NCI-H748 (cell line): ENCODE measurements around the gene FANCE.

Experiments used
- DNase-seq: peaks from one replicate; lab custom pipeline; 2025; ENCODE audit not compliant: unreplicated experiment; lab: John Stamatoyannopoulos, UW

FANCE gene

DNA sequence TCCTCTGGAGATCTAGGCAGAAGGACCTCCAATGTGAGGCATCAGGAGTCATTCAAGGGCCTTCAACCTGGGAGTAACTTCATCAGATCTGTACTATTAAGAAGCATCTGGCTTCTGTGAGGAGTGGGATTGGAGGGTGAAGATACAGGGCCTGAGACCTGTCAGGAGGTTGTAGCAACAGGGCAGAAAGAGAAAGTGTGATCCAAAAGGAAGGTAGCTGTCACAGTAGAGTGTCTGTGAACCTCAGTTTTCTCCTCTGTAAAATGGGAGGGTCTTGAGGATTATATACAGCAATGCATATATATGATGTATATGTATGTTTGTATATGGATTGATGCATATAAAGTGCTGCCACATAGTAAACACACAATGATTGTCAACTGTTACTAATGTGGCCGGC lies 13.5 kb downstream of the FANCE start:
- no peak for DNase-seq

DNA sequence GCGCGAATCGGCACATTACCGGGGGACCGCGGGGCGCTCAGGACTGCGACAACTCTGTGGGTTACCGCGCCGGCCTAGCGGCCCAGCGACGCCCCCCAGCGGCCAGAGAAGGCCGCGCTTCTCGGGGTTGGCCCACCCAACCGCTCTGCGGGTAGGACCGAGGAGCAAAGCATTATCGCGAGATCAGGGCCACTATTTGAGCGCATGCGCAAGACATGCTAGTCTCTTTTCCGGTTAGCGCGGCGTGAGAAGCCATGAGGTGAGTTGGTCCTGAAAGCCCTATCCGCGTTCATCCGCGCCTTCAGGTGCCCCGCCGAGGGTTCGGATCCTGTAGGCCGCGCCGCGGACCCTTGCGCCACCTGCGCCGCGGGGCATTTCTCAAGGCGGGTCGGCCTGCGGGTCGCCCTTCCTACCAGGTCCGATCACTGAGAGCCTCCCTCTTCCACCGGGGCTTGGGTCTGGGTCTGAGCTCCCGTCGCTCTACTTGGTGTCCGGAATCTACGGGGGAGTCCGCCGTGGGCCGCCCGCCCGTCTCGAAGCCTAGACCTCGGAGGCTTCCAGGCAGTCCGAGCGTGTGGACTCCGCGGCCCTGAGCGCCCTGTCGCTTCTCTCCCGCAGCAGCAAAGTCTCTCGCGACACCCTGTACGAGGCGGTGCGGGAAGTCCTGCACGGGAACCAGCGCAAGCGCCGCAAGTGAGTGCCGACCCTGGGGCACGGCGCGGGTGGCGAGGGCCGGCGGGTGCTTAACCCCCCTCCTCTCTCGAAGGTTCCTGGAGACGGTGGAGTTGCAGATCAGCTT lies 16.2 kb downstream of the FANCE start, which contains the start of gene RPL10A:
Gene RPL10A, plus strand, starts transcription at position 221 of the 799 bp plus-strand sequence. Its CDS starts 34 bp downstream, at position 255.
- peak; percentile 98 for DNase-seq

GRCh38 chr6:35468980-35469750 lies 17.0 kb downstream of the FANCE start:
- DNase-seq = peak; percentile 80

GRCh38 chr6:35469751-35470662 lies 17.9 kb downstream of the FANCE start:
- no peak for DNase-seq

DNA sequence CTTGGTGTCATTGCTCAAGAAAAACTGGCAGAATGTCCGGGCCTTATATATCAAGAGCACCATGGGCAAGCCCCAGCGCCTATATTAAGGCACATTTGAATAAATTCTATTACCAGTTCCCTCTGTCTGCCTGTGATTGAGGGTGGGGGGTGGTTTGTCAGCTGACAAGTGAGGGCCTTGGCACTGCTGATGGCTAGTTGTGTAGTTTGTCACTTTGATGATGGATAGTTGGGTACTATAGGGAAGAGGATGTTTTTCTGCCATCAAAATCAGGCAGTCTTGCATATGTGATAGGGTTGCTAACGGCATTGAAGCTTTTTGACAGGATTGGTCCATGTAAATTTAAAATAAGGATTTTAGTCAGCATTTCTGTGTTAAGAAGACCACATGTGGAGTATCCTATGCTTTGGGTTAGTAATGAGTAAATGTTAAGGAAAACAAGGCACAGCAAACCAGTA lies 18.6 kb downstream of the FANCE start:
- DNase-seq = no peak

- DNase-seq = no peak
Observed at GRCh38 chr6:35471836-35472345, 19.8 kb downstream of the FANCE start.

GRCh38 chr6:35473075-35473849 lies 21.1 kb downstream of the FANCE start:
- DNase-seq = no peak

GRCh38 chr6:35473850-35474130 lies 21.7 kb downstream of the FANCE start:
- no peak for DNase-seq

GRCh38 chr6:35474131-35474941 lies 22.2 kb downstream of the FANCE start:
- no peak for DNase-seq

GRCh38 chr6:35474942-35475570 lies 22.9 kb downstream of the FANCE start:
- no peak for DNase-seq

DNA sequence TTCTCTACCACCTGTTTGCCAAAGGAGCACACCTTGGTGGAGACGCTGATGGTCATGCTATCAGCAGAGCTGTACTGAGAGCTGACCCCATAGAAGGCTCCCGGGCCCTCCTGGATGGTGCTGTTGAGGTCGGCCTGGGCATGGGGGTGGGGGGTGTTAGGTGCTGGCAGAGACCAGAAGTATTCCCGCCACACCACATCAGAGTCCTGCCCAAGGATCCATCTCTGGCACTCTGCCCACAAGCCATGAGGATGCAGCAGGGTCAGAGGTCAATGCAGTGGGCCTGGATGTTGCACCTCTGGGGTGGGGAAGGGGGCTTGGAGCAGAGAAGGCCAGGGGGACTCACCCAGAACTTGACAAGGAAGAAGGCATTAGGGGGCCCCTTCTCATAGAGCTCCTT lies 23.4 kb downstream of the FANCE start:
- DNase-seq = no peak

- DNase-seq = no peak
Observed at GRCh38 chr6:35476004-35476403, 23.9 kb downstream of the FANCE start.

DNA sequence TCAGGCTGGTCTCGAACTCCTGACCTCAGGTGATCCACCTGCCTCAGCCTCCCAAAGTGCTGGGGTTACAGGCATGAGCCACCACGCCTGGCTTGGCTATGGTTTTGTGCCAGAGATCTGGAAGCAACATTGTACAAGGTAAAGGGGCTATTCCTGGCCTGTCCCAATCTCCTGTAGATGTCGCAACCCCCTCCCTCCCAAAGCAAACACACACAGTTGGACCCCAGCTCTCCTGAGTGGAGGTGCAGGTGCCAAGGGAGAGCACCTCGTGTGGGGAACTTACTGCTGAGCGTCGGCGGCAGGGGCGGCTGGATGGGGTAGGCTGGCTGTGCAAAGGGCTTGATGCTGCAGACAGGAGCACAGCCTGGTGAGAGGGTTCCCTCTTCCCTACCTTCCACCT lies 24.9 kb downstream of the FANCE start:
- DNase-seq = no peak

DNA sequence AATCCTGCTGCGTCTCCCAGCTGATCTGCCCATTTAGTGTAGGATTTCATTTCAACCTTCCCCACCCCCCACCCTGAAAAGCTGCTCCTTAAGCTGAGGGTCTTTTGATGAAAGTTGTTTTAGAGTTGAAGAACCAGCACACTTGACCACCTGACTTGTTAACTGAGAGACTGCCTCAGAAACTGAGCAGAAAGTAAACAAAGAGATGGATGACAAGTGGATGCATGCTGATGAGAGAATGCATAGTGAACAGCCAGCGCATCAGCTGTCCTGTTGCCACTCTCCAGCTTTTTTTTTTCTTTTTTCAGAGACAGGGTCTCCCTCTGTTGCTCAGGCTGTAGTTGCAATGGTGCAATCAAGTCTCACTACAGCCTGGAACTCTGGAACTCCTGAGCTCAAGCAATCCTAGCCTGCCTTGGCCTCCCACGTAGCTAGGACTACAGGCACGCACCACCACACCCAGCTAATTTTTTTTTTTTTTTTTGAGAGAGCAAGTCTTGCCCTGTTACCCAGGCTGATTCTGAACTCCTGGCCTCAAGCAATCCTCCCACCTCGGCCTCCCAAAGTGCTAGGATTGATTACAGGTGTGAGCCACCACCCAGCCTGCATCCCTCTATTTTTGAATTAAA lies 25.5 kb downstream of the FANCE start:
- DNase-seq = peak; percentile 61

- DNase-seq = no peak
Observed at GRCh38 chr6:35478259-35478658, 26.1 kb downstream of the FANCE start.

DNA sequence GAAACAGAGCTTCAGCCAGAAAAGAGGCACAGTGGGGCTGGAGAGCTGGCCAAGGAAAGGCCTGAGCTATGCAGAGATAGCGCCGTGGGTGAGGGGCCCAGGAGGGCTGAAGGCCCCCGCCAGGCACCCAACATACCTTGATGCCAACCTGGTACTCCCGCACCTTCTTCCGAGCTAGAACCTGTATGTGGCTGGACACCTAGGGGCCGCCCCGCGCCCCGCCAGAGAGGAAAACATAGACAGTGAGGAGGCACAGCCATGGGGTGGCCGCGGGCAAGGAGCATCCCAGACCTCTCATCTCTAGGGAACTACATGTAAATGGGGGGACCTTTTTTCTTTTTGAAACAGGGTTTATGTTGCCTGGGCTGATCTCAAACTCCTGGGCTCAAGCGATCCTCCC lies 28.0 kb downstream of the FANCE start:
- DNase-seq = no peak

- no peak for DNase-seq
Observed at GRCh38 chr6:35481226-35481625, 29.1 kb downstream of the FANCE start.

GRCh38 chr6:35483062-35483461 lies 30.9 kb downstream of the FANCE start:
- no peak for DNase-seq

DNA sequence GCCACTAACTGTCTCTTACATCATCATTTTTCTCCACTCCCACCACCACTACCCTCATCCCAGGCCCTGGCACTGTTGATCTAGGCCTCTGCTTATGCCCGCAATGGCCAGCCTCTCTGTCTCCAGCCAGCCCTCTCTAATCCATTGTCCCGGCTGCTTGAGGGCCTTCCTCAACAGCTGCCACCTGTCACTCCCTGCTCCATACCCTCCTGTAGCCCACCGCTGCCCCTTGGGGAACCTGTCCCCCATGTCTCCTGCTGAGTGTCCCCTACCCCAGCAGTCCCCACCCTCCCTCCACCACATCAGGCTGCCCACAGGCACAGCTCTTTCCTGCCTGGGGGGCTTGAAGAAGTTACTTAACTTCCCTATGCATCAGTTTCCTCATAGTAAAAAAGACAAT lies 31.4 kb downstream of the FANCE start:
- no peak for DNase-seq
